HG03108 (cell line): Measurements from ENCODE around the gene KRTAP10-3.
"Not testable (repeated sequence)": the region's sequence is repeated elsewhere in the genome, so short reads cannot be mapped to it uniquely, and the experiment has no call there.

Experiments
- ATAC-seq: cut with Tn5 transposase; IDR thresholded peaks from one replicate; pipeline ENCODE4 v1.9.1; 2021; ENCODE audit warnings: moderate library complexity; ENCODE audit not compliant: unreplicated experiment

The KRTAP10-3 gene, protein sequence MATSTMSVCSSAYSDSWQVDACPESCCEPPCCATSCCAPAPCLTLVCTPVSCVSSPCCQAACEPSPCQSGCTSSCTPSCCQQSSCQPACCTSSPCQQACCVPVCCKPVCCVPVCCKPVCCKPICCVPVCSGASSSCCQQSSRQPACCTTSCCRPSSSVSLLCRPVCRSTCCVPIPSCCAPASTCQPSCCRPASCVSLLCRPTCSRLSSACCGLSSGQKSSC

DNA sequence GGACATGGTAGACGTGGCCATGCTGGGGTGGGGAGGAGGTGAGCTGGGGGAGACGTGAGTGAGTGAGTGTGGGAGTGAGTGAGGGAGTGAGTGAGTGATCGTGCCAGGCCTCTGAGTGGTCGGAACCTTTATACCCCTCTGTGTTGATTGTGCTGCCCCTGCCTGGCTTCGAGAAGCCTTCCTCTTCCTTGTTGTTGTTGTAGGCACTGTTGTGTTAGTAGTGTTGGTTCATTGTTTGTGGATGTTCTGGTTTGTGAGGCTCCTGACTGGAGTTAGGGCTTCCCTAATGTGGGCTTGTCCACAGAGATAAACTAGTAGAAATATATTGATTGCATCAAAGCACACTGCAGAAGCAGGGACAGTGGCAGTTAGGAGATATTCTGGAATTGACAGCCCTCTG lies at the start of gene KRTAP10-3:
Gene KRTAP10-3, minus strand, starts transcription at position 101 of the 400 bp plus-strand sequence. Its CDS starts 80 bp downstream, at position 21.
- no peak for ATAC-seq

DNA sequence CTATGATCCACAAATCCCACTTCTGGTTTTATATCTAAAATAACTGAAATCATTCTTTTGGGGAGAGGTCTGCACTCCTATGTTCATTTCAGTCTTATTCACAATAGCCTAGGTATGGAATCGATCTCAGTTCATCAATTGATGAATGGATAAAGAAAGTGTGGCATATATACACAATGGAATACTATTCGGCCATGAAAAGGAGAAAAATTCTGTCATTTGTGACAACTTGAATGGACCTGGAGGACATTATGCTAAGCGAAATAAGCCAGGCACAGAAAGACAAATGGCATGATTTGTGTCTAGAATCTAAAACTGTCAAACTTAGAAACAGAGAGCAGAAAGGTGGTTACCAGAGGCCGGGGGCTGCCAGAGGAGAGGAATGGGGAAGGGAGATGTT lies 47.9 kb upstream of the KRTAP10-3 start:
- ATAC-seq: no peak

DNA sequence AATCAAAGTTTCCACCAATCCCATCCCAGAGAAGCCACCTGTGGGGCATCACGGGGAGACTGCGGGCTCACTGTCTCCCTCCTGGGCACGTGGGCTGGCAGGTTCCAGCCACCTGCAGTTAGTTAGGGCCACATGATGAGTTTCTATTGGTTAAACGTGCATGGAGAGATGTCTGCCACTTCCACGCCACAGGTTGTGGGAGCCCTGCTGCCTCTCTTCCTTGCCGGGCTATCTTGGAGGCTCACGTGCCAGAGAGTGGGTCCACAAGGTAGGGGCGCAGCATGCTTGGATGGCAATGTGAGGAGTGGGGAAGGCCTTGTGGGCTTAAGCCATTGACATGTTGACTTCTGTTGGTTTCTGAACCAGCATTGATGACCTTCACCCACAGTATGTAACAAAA lies 45.3 kb upstream of the KRTAP10-3 start:
- ATAC-seq: no peak

DNA sequence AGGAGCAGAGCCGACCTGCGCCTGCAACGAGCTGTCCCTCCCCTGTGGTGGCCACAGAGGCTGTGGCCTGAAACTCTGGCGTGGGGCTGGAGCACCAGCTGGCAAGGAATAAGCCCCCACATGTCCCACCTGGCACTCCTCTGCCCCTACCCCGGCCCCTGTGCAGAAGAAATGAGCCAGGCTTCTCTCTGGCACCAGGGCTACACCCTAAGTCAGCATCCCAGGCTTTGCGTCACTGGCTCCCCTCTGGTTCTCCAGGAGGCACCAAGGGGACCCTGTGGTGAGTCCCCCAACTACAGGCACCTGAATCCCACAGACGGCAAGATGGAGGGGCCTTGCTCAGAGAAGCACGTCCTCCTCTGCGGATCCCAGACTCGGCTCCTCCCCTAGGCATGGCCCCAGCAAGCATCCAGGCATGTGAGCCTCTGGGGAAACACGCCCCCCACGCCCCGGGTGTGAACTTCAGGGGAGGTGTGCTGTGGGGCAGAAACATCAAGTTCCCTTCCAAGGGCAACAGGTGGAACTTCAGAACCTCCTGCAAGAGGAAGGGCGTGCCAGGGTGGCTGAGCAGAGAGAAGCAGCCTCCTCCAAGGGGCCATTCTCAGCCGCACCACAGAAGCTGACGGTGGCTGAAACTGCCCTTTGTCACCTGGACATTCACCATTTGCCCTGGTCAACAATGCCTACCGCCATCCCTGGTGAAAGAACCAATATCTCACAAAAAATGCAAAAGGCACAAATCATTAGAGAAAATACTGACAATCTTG lies 44.7 kb upstream of the KRTAP10-3 start:
- ATAC-seq: no peak

DNA sequence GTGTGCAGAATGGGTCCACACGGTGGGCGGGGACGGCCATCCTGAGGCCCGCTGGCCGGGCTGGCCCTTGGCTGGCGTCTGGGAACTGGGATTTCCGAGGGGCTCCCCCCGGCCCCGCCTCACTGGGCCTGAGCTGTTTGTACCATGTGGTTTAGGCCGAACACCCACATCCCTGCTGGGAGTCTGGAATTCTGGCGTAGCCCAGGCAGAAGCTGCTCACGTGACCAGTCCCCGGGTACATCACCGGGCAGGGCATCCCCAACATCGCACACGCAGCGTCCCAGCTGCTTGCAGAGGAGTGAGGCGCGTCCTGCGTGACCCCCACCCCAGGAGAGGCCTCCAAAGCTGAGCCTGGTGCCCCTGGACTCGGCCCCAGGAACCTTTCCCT lies 43.9 kb upstream of the KRTAP10-3 start:
- ATAC-seq: no peak

DNA sequence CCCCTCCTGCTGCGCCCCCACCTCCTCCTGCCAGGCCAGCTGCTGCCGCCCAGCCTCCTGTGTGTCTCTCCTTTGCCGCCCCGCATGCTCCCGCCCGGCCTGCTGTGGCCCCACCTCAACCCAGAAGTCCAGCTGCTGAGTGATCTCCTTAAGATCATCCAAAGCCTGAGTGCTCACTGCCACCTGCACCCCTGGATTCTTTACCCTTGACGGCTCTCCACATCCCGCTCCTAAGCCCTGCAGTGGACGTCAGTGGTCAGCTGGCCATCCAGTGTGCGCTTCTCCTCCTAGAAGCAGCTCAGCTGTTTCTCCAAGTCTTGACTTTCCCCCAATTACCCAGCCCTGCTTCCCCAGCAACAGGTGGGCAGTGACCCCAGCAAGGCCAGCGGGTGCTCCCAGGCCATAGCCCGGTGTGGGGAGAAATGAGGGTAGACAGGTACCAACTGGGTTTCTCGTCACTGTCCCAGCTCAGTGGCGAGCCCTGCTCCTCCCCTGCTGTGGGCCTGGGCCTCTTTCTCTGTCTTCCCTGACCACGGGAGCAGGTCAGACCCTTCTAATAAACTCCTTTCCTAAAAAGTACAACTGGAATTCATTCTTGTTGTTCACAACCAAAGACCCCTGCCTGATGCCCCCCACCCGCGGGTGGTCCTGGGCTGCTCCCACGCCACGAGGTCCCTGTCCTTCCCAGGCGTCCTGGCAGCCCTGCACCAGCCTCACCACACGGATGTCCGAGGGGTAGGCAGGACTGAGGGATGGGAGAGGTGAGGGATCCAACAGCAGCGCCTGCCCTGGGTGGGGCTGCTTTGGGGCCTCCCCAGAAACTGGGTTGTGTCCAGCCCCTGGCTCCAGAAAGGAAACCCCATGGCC lies 43.2 kb upstream of the KRTAP10-3 start:
- ATAC-seq: no peak

DNA sequence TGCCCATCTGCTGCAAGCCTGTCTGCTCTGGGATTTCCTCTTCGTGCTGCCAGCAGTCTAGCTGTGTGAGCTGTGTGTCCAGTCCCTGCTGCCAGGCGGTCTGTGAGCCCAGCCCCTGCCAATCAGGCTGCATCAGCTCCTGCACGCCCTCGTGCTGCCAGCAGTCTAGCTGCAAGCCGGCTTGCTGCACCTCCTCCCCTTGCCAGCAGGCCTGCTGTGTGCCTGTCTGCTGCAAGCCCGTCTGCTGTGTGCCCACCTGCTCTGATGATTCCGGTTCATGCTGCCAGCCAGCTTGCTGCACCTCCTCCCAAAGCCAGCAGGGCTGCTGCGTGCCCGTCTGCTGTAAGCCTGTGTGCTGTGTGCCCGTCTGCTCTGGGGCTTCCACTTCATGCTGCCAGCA lies 42.5 kb upstream of the KRTAP10-3 start:
- ATAC-seq: not testable (repeated sequence)

DNA sequence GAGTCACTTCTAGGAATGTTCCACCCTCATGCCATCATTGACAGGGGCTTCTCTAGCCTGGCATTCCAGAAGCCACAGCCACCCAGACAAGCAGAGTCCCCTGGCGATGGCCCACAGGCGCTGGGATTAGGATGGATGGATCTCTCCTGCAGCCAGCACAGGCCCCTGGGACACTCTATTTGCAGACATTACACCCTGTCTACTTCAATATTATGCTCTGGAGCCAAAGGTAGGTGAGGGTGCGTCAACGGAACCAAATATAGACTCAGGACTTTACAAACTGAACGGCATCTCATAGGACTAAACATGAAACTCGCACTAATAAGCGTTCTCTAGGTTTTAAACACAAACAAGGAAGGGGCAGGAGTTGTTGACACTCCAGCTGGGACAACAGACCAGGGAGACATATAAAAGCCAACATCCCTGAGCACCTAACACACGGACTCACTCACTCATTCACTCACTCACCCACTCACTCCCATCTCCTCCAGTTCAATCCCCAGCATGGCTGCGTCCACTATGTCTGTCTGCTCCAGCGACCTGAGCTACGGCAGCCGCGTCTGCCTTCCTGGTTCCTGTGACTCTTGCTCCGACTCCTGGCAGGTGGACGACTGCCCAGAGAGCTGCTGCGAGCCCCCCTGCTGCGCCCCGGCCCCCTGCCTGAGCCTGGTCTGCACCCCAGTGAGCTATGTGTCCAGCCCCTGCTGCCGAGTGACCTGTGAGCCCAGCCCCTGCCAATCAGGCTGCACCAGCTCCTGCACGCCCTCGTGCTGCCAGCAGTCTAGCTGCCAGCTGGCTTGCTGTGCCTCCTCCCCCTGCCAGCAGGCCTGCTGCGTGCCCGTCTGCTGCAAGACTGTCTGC lies 41.8 kb upstream of the KRTAP10-3 start, which contains the start of gene KRTAP10-7:
Gene KRTAP10-7, plus strand, starts transcription at position 480 of the 861 bp plus-strand sequence. Its CDS starts 25 bp downstream, at position 505.
- ATAC-seq: not testable (repeated sequence)

DNA sequence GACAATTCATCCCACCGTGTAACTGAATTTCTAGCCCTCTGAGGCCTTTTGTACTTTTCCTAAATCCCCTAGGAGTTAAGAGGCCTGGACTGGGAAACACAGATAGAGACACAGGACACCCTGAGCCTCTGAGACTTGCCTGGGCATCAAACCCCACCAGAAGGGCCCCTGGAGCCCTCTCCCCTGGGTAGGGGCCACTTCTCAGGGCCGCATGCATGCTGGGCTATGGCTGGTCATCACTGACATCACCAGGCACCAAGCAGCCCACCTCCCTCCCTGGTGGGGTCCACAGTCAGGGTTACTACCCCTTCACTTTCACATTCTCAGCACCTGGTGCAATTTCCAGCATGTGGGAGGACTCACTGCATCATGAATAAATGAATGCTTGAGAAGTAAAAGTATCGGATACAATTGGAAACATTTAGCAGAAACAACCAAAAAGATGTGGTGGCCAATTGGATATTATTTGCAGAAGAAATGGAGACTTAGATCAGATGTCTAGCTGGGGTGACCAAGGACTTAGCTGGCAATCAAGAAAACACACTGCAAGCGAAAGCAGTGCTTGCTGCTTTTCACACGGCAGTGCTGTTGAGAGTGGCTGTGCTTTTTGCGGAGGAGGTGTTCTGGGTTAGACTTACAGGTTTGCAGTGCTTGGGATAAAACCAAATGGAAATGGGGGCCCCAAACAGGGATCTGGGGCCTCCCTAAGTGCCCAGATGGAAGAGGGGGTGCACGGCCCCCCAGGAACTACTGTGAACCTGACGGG lies 40.9 kb upstream of the KRTAP10-3 start:
- ATAC-seq: no peak

DNA sequence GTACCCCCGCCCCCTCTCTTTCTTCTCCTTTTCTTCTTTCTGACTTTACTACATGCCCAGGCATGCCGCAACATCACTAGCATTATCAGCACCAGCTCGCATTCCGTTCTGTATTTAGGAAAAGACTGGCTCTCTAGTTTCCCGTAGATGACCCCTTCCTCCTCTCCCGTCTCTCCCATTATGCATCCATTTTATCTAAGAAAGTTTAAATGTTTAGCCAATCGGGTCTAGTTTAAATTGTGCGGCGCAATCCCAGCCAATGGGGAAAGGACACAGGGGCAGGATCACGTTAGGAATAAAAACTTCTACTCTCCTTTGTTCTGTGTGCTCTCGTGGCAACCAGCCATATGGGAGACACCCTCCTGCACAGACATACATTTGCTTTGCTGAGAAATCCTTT lies 39.5 kb upstream of the KRTAP10-3 start:
- no peak for ATAC-seq

DNA sequence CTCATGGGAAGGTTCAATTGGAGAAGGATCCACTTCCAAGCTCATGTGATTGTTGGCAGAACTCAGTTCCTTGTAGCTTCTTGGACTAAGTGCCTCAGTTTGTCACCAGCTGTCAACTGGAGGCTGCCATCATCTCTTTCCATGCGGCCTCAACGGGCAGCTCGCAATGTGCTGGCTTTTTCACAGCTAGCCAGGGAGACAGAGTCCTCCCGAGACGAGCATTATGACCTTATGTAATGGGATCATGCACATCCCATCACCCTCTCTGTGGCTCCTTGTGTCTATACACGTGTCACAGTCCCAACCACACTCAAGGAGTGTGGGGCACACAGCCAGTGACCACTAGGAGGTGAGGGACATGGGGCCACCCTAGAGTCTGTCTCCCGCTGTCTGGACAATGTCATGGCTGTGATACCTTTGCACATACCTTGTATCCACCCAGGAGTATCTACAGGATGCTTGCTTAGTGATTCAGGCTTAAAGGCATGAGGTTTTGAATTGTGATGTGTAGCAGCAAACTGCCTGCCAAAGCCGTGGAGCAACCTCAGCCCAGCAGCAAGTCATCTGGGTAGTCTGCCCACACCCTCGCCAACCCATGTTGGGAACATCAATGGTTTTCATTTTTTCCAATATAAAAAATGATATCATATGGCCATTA lies 37.6 kb upstream of the KRTAP10-3 start:
- ATAC-seq: no peak

DNA sequence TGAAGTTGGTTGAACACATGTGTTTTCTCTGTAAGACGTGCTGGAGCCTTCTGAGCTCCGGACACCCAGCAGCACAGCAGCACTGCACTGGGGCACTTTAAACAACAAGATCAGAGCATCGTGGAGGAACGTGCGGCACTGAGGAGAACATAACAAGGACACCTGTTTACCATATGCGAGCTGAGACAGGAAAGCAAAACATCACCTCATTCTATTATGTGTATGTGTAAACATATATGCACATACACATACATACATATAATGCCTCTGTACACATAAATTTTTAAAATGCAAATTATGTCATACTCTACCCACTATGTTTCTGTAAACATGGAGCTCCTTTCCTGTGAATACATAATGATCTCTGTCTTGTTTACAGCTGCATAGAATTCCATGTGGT lies 36.9 kb upstream of the KRTAP10-3 start:
- ATAC-seq: no peak

DNA sequence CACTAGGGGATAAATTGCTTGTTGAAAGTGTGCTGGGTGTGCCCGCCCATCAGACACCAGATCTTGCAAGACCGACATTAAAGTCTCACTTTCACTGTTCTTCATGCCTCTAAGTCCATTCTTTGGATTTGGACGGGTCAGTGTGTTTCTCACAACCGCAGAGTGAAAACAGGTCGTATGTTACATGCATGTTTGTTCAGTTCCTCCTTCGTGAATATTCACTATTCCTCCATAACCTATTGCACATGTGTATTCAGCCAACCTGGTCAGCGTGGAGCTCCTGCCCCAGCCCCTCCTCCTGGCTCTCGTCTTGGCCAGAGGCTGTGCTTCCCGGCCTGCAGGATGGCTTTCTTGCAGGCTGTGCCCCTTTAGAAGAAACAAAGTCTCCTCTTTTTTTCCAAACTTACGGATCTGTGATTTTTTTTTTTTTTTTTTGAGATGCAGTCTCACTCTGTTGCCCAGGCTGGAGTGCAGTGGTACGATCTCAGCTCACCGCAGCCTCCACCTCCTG lies 35.9 kb upstream of the KRTAP10-3 start:
- no peak for ATAC-seq

DNA sequence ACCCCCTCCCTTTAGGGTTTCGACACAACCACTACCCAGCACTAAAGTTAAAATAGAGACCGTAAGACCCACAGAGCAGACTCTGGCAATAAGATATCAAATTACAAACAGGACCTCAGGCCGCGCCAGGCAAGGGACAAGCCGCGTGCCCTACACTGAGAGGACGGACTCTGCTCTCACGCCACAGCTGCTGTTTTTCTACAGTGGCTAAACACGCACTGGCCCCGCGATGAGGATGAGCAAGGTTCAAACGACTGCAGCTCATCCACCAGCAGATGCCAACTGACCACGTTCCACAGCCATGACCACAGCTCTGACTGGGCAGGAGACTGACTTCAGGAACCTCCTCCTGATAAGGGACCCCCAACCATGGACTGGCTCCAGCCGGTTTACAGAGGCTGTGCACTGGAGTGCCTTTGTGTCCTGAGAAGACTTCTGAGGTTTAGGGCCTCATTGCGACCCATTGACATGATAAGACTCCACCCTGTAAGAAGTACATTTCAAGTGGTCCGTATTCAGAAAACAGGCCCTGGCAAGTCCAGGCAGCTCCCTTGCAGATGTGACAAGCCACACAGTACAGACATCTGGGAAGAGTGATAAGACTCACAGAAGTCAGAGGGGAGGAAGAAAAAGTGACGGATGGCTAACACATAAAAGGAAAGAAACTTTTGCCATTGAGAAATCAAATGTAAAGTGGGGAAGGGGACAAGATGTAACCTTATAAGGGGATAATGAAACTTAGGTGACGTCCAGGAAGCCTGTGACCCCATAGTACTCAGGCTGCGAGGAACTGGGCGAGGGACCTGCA lies 35.2 kb upstream of the KRTAP10-3 start:
- ATAC-seq: no peak

DNA sequence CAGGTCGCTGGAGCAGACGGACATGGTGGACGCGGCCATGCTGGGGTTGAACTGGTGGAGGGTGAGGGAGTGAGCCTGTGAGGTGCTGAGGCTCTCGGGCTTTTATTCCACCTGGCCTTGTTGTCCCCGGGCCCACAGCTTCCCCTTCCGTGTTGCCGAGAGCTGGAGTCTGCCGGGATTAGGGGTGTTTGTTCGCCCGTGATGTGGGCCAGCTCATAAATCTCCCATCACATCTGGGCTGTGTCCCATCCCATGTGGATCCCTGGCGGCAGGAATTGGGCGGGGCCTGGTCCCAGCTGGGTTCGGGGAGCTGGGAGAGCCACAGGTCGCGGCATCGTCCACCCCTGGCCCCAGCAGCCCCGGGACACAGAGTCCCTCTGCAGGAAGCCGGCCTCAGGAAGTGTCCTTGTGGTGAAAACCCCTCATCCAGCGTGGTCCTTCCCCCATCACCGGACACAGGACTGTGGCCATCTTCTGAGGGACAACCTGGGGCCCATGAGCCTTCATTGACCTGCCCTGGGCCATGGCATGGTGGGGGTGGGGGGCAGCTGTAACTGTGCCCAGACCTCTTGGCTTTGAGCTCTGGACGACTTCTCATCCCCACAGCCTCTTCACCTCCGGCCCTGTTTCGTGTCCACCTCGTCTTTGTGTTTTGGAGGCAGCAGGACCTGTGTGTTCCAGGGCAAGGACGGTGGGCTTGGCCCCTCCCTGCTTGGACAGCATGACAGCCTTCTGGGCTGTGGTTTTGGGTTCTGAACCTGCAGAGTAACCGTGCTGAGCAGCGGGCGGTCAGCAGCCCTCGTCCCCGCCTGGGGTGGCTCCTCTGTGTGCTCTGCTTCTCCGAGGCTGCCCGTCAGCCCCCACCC lies 34.1 kb upstream of the KRTAP10-3 start, which contains the start of gene KRTAP10-6:
Gene KRTAP10-6, minus strand, starts transcription at position 60 of the 866 bp plus-strand sequence. Its CDS starts 21 bp downstream, at position 39.
- no peak for ATAC-seq

DNA sequence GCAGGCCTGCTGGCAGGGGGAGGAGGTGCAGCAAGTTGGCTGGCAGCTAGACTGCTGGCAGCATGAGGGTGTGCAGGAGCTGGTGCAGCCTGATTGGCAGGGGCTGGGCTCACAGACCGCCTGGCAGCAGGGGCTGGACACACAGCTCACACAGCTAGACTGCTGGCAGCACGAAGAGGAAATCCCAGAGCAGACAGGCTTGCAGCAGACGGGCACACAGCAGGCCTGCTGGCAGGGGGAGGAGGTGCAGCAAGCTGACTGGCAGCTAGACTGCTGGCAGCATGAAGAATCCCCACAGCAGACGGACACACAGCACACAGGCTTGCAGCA lies 33.2 kb upstream of the KRTAP10-3 start:
- not testable (repeated sequence) for ATAC-seq
